Calu3 (cell line): ENCODE results near the gene WIPI1. TPM values are rescaled to one million over a fixed set of nuclear protein-coding genes. Genes with fewer than 3 reads are reported as not detected.

ENCODE experiments used
- BruUV-seq: library from RNA; stranded (reverse); fragments of 400-500 nt; replicated peaks from 2 replicates; lab custom pipeline; 2021; lab: Mats Ljungman, UMichigan
- CTCF ChIA-PET: fragments of 300-600 bp; sonication (Branson Sonifier 250); formaldehyde crosslinking; loops from one replicate; lab custom pipeline; 2022; ENCODE audit warnings: antibody characterized with exemption; lab: Charles Lee
- DNase-seq: peaks from one replicate; pipeline ENCODE4 v3.0.0; 2022
- H3K27ac Mint-ChIP-seq: one replicate; pipeline ENCODE4 v1.8.0; 2022; ENCODE audit warnings: mixed read lengths; ENCODE audit not compliant: unreplicated experiment
- H3K27me3 Mint-ChIP-seq: one replicate; pipeline ENCODE4 v1.8.0; 2022; ENCODE audit warnings: mixed read lengths; ENCODE audit not compliant: unreplicated experiment
- H3K36me3 Mint-ChIP-seq: one replicate; pipeline ENCODE4 v1.8.0; 2022; ENCODE audit warnings: mild to moderate bottlenecking, moderate library complexity, mixed read lengths; ENCODE audit not compliant: insufficient read depth, unreplicated experiment
- H3K4me1 Mint-ChIP-seq: one replicate; pipeline ENCODE4 v1.8.0; 2022; ENCODE audit warnings: mild to moderate bottlenecking, low read depth, mixed read lengths; ENCODE audit not compliant: unreplicated experiment
- H3K4me3 Mint-ChIP-seq: one replicate; pipeline ENCODE4 v1.8.0; 2022; ENCODE audit warnings: mild to moderate bottlenecking, low read depth, moderate library complexity, mixed read lengths; ENCODE audit not compliant: unreplicated experiment
- H3K9me3 Mint-ChIP-seq: one replicate; pipeline ENCODE4 v1.8.0; 2022; ENCODE audit warnings: low read depth, mixed read lengths; ENCODE audit not compliant: unreplicated experiment
- CTCF ChIP-seq: fragments of 200-600 bp; IDR thresholded peaks from one replicate; pipeline ENCODE4 v1.8.0; 2022; ENCODE audit warnings: antibody characterized with exemption; ENCODE audit not compliant: unreplicated experiment
- intact Hi-C: fragments of 100-400 bp; cut with micrococcal nuclease; formaldehyde crosslinking; loops from one replicate; pipeline ENCODE4 v1.10.0; 2022; ENCODE audit not compliant: unreplicated experiment
- total RNA-seq: library from RNA; stranded (reverse); gene quantifications from 2 replicates; pipeline ENCODE4 v1.2.3, GENCODE V29; 2022

WIPI1 gene
- total RNA-seq, 1 experiment from 2014 or later = 43.4 TPM

GRCh38 chr17:68463211-68464019 is 6.1 kb upstream of the WIPI1 start:
- Mint-ChIP-seq H3K4me1 (peaks cover 17% of the 10 kb centered on the region), H3K36me3 (no peaks in the 10 kb centered on the region), H3K27ac (no peak overlapping the region), H3K9me3 (no peaks in the 10 kb centered on the region), H3K4me3 (no peak overlapping the region), H3K27me3 (peaks cover 15% of the 10 kb centered on the region)
- no TSS peak for BruUV-seq
- no peak for DNase-seq
- intact Hi-C loops = loop anchor here (1.0 to 10.0 kb wide), 3 partner anchors 27 to 499 kb away; no protein-coding TSS in a partner anchor
- CTCF ChIA-PET = no interaction called here
- no peak for TF ChIP-seq CTCF

- Mint-ChIP-seq H3K4me1 (peaks cover 23% of the 10 kb centered on the region), H3K36me3 (peaks cover 7% of the 10 kb centered on the region), H3K27me3 (peaks cover 7% of the 10 kb centered on the region), H3K9me3 (no peaks in the 10 kb centered on the region), H3K4me3 (no peak overlapping the region), H3K27ac (no peak overlapping the region)
- peak; percentile 76 for DNase-seq
- TF ChIP-seq CTCF = peak; percentile 55
- intact Hi-C loops = loop anchor here (1.0 to 10.0 kb wide), 3 partner anchors 26 to 498 kb away; no protein-coding TSS in a partner anchor
- CTCF ChIA-PET = interaction anchor here (0.7 to 0.8 kb wide), 2 partner anchors 289 to 312 kb away, joined by 3 read pairs; no protein-coding TSS in a partner anchor
- BruUV-seq = no TSS peak
These were observed 5.3 kb upstream of the WIPI1 start for GRCh38 chr17:68462381-68463210.

- peaks cover 17% of the 10 kb centered on the region for H3K36me3 Mint-ChIP-seq
- no peaks in the 10 kb centered on the region for H3K27me3 Mint-ChIP-seq
- BruUV-seq = no TSS peak
- H3K4me1 Mint-ChIP-seq = peaks cover 23% of the 10 kb centered on the region
- no peak for DNase-seq
- CTCF ChIA-PET = no interaction called here
- H3K27ac Mint-ChIP-seq = peak overlapping the region; percentile 78
- H3K4me3 Mint-ChIP-seq = no peak overlapping the region
- no peak for TF ChIP-seq CTCF
- H3K9me3 Mint-ChIP-seq = no peaks in the 10 kb centered on the region
- intact Hi-C loops = loop anchor here (10.0 kb wide), 1 partner anchor 497 kb away; no protein-coding TSS in a partner anchor
These were observed 4.3 kb upstream of the WIPI1 start for GRCh38 chr17:68461589-68461988.

GRCh38 chr17:68461122-68461539 is 3.8 kb upstream of the WIPI1 start:
- CTCF ChIA-PET = no interaction called here
- Mint-ChIP-seq H3K36me3 (peaks cover 22% of the 10 kb centered on the region), H3K4me3 (no peak overlapping the region), H3K9me3 (no peaks in the 10 kb centered on the region), H3K27me3 (no peaks in the 10 kb centered on the region), H3K4me1 (peaks cover 20% of the 10 kb centered on the region), H3K27ac (peak overlapping the region; percentile 78)
- TF ChIP-seq CTCF = no peak
- no peak for DNase-seq
- intact Hi-C loops = loop anchor here (10.0 kb wide), 1 partner anchor 496 kb away; no protein-coding TSS in a partner anchor
- BruUV-seq = no TSS peak
